Adrenal gland (tissue), 12 donors: ENCODE results near the gene DLG2. TPM values are rescaled to one million over a fixed set of nuclear protein-coding genes. Genes with fewer than 3 reads are reported as not detected.

Experiments used
- DNase-seq, 7 donors: peaks; one replicate each; pipeline ENCODE4 v3.0.0-alpha.2; 2019 to 2020
- H3K27ac ChIP-seq, 5 donors: fragments of 200-600 bp; sonication (generic) in 4 of 5; 1 replicate in 3 of 5; 2 replicates in 2 of 5; pipeline versions ENCODE4 v1.5.1 to v1.8.0; 2016 to 2020; ENCODE audit warnings: mild to moderate bottlenecking in 1 of 5
- H3K27me3 ChIP-seq: fragments of 200-600 bp; 2 replicates; pipeline ENCODE4 v1.8.0; 2021
- H3K36me3 ChIP-seq, 2 donors: fragments of 200-600 bp; replicated peaks in 1 of 2; 1 replicate in 1 of 2; 2 replicates in 1 of 2; pipeline versions ENCODE4 v1.5.1 to v1.8.0; 2018 to 2022
- H3K4me1 ChIP-seq, 2 donors: fragments of 200-600 bp; replicated peaks in 1 of 2; 1 replicate in 1 of 2; 2 replicates in 1 of 2; pipeline versions ENCODE4 v1.5.1 to v1.8.0; 2018 to 2021
- H3K4me3 ChIP-seq, 4 donors: fragments of 200-600 bp; sonication (generic) in 3 of 4; one replicate each; pipeline ENCODE4 v1.5.1; 2016 to 2018
- H3K9me3 ChIP-seq, 3 donors: fragments of 200-600 bp; sonication (generic) in 1 of 3; replicated peaks in 1 of 3; 1 replicate in 2 of 3; 2 replicates in 1 of 3; pipeline versions ENCODE4 v1.5.1 to v1.8.0; 2016 to 2021
- POLR2A ChIP-seq, 2 donors: fragments of 450-650 bp; IDR thresholded peaks; one replicate each; pipeline ENCODE4 v1.6.1; 2017; ENCODE audit warnings: antibody characterized with exemption in 2 of 2, mild to moderate bottlenecking in 2 of 2, moderate library complexity in 1 of 2
- WGBS, 4 donors: extraction: QIAGEN DNeasy Blood & Tissue Kit in 2 of 4; methylation state at CpG; one replicate each; pipeline versions ENCODE4 v1.1.5 to v1.1.7; 2013 to 2017; 5-methylcytosine and 5-hydroxymethylcytosine counted together
- intact Hi-C, 2 donors: fragments of 100-400 bp; cut with DNase I; formaldehyde crosslinking; loops; one replicate each; pipeline versions ENCODE4 v1.14.1 to v1.15.0; 2022 to 2023
- polyA plus RNA-seq, 3 donors: library from polyadenylated mRNA; stranded (reverse); fragments of 200-250 nt in 2 of 3; fragments of 350-450 nt in 1 of 3; fragmentation: Illumina TruSeq in 1 of 3; extraction: RNeasy Lipid Tissue Mini Kit (QIAGEN cat#74804) in 1 of 3; gene quantifications; one replicate each; pipeline ENCODE4 v1.2.3, GENCODE V29; 2013 to 2014
- total RNA-seq, 9 donors: library from RNA; depleted of rRNA in 4 of 9; stranded (reverse); fragments of >200 nt in 4 of 9; fragments of 120-200 nt in 1 of 9; fragmentation: NEBNext Ultra II Directional in 1 of 9; extraction: Animal tissue kit (Norgen Biotek cat#: 25700) in 1 of 9; gene quantifications; one replicate each; pipeline versions ENCODE4 v1.1.0 to v1.2.4, GENCODE V29; 2013 to 2023
- TF ChIP-seq, protein P1 (sequence below), 6 experiments: fragments of 450-650 bp in 4 of 6; fragments of 200-600 bp in 2 of 6; sonication (generic) in 1 of 6; IDR thresholded peaks; 1 replicate in 5 of 6; 2 replicates in 1 of 6; pipeline versions ENCODE4 v1.5.1 to v1.8.0; 2016 to 2021; ENCODE audit warnings: antibody characterized with exemption in 6 of 6, mild to moderate bottlenecking in 2 of 6, moderate library complexity in 1 of 6
- donor health status: healthy with polysubstance abuse.
- donor health status: Bipolar disorder and iron deficiency.
- donor health status: DM: yes; HTN: yes; CAD: no.
- donor health status: DM: no; HTN: no; CAD: no.
- donor health status: DM: no; HTN: no; CAD: no.
- donor health status: DM: yes; HTN: yes; CAD: no.

The DLG2 gene
- total and polyA plus RNA-seq, 12 donors: 8.3 to 101 (median 37.5) TPM

DNA sequence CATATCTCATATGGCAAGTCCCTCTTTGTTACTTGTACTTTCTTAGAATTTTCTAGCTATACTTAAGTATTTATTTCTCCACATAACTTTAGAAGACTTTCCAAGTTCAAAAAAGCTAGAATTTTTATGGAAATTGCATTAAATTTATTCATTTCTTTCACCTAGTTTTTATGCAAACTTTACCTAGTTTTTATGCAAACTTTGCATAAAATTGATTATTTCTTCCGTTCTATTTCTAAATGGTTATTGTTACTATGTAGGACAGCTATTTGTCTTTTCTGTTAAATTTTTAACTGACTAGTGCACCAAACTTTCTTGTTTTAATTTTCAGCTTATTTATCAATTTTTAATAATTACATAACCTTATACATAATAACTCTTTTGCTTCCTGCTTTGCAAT, 41.0 kb upstream of the DLG2 start:
- H3K4me3 ChIP-seq: no peak overlapping the region
- 91 to 98% (median 93%) methylated on average over 1 of the region's 1 CpG for WGBS, 4 donors
- no peak for TF ChIP-seq POLR2A (IDR thresholded peaks at IDR 0.05)
- TF ChIP-seq, protein P1, sequence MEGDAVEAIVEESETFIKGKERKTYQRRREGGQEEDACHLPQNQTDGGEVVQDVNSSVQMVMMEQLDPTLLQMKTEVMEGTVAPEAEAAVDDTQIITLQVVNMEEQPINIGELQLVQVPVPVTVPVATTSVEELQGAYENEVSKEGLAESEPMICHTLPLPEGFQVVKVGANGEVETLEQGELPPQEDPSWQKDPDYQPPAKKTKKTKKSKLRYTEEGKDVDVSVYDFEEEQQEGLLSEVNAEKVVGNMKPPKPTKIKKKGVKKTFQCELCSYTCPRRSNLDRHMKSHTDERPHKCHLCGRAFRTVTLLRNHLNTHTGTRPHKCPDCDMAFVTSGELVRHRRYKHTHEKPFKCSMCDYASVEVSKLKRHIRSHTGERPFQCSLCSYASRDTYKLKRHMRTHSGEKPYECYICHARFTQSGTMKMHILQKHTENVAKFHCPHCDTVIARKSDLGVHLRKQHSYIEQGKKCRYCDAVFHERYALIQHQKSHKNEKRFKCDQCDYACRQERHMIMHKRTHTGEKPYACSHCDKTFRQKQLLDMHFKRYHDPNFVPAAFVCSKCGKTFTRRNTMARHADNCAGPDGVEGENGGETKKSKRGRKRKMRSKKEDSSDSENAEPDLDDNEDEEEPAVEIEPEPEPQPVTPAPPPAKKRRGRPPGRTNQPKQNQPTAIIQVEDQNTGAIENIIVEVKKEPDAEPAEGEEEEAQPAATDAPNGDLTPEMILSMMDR (IDR thresholded peaks at IDR 0.05): no peak
- peaks cover 9 to 11% of the 10 kb centered on the region in 2 donors for H3K4me1 ChIP-seq
- DNase-seq: no peak
- no peaks in the 10 kb centered on the region for H3K27me3 ChIP-seq
- no peak overlapping the region for H3K27ac ChIP-seq
- H3K9me3 ChIP-seq: no peaks in the 10 kb centered on the region
- H3K36me3 ChIP-seq: no peaks in the 10 kb centered on the region
- intact Hi-C loops: no loop called here

DNA sequence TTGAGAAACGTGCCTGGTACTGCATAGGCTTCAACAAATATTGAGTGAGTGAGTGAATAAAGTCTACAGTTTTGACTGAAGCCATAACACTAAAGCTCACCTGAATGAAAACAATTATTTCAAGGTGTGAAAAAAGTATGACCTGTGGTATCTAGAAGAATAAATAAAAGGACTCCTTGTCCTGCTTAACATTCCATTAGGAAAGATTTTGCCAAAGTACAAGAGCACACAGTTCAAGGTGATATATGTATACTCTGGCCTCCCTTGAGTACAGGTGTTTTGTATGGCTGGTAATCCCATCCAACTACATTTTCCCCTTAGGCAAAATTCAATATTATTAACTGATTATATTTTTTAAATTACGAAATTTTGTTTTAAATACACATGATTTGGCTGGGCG, 39.5 kb upstream of the DLG2 start:
- H3K4me3 ChIP-seq: no peak overlapping the region
- intact Hi-C loops: no loop called here
- no peak for DNase-seq
- no peak overlapping the region for H3K27ac ChIP-seq
- WGBS, 4 donors: 88 to 95% (median 93%) methylated on average over 3 of the region's 3 CpGs
- H3K9me3 ChIP-seq: no peaks in the 10 kb centered on the region
- TF ChIP-seq POLR2A (IDR thresholded peaks at IDR 0.05): no peak
- TF ChIP-seq, protein P1 (IDR thresholded peaks at IDR 0.05): no peak
- H3K4me1 ChIP-seq: peaks cover 22 to 25% of the 10 kb centered on the region in 2 donors
- H3K27me3 ChIP-seq: no peaks in the 10 kb centered on the region
- no peaks in the 10 kb centered on the region for H3K36me3 ChIP-seq

DNA sequence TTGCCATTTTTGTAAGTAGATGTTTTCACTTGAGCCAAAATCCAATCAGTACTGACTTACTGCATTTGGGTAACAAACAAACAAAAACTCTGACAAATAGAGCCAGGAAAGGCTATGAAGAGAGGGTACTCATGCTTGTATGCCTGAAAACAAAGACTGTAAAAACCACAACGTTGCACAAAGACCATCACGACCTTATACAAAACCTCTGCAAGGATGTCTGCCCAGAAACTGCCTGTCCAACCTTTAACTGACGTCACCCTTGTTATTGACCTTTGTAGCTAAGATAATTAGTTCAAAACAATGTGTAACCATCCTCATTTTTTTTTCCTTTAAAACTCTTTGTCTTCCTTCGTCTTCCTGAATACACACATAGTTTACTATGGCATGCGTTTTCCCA, 38.6 kb upstream of the DLG2 start:
- Histone ChIP-seq H3K36me3 (no peaks in the 10 kb centered on the region), H3K9me3 (no peaks in the 10 kb centered on the region), H3K27ac (peak overlapping the region in 4 of 5 donors; percentile 98 to 99 (median 98)), H3K4me1 (peaks cover 28 to 34% of the 10 kb centered on the region in 2 donors), H3K4me3 (peak overlapping the region in 1 of 4 donors; percentile 94), H3K27me3 (no peaks in the 10 kb centered on the region)
- intact Hi-C loops: no loop called here
- WGBS, 4 donors: 42 to 51% (median 44%) methylated on average over 5 of the region's 5 CpGs
- TF ChIP-seq, protein P1 (IDR thresholded peaks at IDR 0.05): no peak
- no peak for TF ChIP-seq POLR2A (IDR thresholded peaks at IDR 0.05)
- peak in 2 of 7 donors; percentile 42 to 52 for DNase-seq

DNA sequence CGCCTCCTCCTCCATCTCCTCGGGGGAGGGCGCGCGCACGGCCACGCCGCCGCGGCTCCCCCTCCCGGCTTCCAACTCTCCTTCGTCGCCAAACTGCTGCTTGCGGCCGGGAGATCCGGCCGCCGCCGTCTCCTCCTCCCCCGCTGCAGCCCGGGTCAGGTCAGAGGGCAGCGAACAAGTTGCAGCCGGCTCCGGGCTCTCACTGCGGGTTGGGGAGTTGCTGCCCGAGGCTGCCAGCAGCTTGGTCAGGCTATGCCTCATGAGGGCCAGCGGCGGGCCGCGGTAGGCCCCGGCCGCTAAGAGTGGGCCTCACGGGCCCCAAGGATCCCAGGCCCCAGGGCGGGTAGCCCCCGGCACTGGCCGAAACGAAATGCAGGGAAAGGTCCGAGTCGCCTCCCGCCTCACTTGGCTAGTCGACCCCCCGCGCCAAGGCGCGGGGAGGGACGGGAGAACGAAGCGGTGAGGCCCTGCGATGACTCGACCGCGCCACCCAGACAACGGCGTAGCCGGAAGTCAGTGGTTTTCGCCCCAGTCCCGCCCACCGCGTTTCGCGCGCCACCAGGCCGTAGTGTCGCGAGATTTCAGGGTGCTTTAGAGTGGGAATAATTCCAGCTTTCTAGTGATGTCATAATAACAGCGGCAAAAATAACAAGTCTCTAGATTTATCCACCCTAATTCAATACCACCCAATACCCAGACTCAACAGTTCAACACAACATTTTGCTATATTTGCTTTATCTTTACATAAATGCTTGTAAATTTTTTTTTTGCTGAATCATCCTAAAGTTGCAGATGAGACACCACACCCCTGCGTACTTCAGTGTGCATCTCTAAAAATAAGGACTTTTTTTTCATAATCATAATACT, 37.7 kb upstream of the DLG2 start, which contains the start of gene CREBZF:
Gene CREBZF (minus strand): TSS at position 515 of the 867 bp plus-strand sequence. CDS start 254 bp downstream, at position 261.
- Histone ChIP-seq H3K27me3 (no peaks in the 10 kb centered on the region), H3K36me3 (peaks cover 0 to 5% of the 10 kb centered on the region in 2 donors), H3K4me3 (peak within 1 kb of the TSS; percentile 83 to 96 (median 94)), H3K27ac (peak within 1 kb of the TSS; percentile 98 to 99 (median 98)), H3K9me3 (no peaks in the 10 kb centered on the region), H3K4me1 (peaks cover 30 to 43% of the 10 kb centered on the region in 2 donors)
- peak; percentile 97 to 98 for TF ChIP-seq POLR2A (IDR thresholded peaks at IDR 0.05)
- TF ChIP-seq, protein P1 (IDR thresholded peaks at IDR 0.05): no peak
- 0 to 1% (median 0%) methylated on average over 33 to 67 of the region's 67 CpGs for WGBS, 4 donors
- intact Hi-C loops: loop anchor here in 1 of 2 donors (5.0 kb wide), 1 partner anchor 38 kb away; the partner anchor contains the start of genes DLG2 and TMEM126B
- DNase-seq: peak; percentile 94 to 97 (median 95)
